ENCODE measurements around the gene STOX2.
"Not testable (repeated sequence)": the region's sequence is repeated elsewhere in the genome, so short reads cannot be mapped to it uniquely, and the experiment has no call there.

The STOX2 gene

DNA sequence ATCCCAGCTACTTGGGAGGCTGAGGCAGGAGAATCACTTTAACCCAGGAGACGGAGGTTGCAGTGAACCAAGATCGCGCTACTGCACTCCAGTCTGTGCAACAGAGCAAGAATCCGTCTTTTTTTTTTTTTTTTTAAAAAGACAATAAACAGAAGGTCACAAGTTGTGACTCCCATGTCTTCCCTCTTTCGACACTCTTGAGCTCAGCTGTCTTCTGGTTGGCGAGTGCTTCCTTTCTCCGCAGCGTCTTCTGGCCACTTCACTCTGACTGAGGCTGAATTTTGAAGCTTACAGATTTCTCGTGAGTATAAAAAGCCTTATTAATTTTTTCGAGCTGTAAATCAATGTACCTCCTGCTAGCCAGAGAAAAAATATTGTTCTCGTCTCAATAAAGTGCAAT lies 124.9 kb downstream of the STOX2 start:
- no peak for DNase-seq

DNA sequence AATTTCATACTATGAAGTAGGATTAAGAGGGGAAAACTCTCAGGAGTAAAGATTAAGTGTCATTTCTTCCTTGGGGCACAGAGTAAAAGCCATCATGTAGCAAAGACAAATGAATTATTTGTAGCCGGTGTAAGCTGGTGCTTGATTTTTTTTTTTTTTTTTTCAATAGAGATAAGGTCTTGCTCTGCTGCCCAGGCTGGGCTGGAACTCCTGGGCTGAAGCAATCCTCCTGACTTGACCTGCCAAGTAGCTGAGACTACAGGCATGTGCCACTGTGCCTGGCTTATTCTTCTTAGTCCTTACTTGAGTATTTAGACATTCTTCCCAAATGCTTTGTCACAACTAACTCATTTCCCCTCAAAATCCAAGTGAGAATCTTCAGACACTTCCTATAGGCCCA lies 125.7 kb downstream of the STOX2 start:
- no peak for DNase-seq

DNA sequence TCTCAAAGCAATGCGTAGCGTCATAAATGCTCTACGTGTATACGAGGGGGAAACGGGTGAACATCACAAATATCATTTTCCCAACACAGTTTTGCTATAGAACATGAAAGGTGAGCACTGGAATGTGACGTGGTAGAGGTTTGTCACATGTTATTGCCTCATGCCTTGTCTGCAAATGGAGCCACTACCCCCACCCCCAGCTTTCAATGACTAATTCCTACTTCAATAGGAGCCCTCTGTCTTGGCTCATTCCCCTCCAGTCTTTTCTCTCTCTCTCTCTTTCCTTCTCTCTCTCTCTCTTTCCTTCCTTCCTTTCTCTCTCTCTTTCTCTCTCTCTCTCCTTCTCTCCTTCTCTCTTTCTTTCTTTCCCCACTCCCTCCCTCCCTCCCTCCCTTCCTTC lies 127.0 kb downstream of the STOX2 start:
- no peak for DNase-seq

DNA sequence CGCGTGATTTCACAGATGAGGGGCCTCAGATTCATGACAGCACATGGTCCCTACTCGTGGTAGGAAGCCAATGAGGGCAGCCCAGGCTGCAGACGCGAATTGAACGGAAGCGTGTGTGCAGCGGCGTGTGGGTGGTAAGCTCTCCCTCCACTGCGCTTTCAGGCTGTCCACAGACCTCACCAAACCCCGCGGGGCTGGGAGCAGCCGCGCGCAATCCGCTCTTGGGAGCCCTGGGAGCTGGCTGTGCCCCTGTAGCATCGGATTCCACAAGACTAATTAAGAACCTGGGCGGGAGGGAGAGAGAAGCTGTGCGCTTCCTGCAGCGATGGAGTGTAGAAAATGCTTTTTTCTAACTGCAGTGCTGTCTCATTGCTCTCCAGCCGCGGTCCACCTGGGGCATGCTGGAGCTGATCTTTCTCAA lies 134.9 kb downstream of the STOX2 start:
- DNase-seq: no peak

DNA sequence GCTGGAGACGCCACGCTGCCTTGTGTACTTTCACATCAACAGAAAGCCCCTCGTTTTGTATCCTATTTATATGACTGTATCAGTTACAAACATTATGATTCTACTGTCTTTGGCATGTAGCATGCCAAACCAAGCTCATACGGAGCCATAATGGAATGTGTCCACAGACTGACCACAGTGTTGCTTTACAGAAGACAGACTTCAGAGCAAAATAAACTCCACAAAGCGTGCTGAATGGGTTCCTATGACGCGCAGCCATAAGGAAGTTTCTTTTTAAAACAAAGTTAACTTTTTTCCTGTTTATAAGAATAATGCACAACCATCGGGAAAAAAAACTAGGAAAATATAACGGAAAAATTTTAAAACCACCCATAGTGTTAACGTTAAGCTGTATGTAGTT lies 136.0 kb downstream of the STOX2 start:
- DNase-seq: no peak

DNA sequence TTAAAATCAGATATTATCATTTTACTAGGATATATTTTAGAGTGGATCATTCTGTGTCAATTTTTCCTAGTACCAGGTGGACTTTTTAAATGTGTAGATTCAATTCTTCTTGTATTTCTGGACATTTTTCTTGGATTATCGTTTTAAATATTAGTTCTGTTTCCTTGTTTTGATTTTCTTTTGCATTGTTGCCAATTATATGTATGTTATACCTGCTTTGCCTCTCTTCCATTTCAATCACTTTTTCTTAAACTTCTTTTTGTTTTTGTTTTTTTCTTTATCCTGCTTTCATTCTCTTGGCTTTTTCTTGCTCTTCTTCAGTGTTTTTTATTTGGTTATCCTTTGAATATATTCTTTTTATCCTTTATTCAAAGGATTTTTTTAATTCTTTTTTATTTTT lies 141.0 kb downstream of the STOX2 start:
- no peak for DNase-seq

DNA sequence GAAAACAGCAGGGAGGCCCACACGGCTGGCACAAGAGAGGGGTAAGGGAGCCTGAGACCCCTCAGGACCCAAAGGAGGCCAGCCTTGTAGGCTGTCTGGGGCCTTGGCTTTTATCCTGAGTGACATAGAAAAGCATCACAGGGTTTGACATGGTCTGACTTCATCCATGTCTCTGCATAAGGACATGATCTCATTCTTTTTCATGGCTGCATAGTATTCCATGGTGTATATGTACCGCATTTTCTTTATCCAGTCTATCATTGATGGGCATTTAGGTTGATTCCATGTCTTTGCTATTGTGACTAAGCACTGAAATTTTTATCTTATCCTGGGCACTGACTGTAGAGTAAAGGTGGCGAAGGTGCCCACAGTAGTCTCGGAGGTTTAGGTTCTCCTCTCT lies 146.2 kb downstream of the STOX2 start:
- DNase-seq: not testable (repeated sequence)

DNA sequence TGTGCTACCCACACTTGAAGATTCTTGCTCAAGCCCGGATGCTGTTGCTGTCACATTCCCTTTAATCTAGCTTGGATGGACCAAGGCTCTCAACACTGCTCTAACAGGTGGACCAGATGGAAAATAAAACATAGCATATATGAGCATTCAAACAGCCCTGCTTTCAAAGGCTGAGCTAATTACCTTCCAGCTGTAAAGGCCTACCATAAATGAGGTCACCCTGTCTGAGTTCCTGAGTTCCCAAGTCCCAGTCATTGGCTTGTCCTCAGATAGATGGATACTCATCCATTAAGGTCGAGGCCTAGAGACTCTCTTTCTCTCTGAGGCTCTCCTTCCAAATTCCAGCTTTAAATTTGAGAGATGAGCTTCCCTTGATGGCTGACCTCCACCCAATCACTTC lies 147.5 kb downstream of the STOX2 start:
- no peak for DNase-seq

DNA sequence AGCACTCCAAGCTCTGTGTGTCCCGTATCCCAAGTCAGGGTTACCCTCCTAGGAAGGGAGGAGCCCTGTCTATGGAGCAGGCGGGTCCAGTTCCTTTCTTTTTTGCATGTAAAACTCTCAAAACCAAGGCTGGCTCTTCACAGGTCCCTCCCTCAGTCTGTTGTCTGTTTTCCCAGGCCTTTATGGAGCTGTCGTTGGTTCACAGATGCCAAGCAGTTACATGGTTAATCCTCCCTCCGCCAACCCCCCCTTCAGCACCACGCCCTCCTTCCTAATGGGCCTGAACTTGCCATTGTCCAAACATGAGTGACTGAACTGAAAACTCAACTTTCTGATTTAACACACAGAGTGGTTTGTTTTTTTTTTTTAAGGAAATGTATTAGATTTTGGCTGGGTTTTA lies 148.3 kb downstream of the STOX2 start:
- no peak for DNase-seq

DNA sequence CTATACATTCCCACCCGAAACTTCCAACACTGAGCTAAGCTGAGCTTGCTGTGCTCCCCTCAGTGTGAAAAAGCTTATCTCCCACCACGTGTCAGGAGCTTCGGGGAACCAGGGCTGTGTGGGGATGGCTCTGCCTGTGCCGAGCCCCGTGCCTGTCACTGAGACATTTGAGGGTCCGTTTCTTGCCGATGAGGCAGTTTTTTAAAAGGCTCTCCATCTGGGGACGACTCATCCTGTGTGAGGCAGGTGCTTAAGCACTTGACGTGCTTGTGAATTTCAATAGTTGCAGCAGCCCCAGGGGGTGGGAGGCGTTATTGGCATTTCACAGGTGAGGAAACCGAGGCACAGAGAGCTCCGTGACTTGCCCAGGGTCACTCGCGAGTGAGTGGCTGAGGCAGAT lies 151.8 kb downstream of the STOX2 start:
- no peak for DNase-seq

DNA sequence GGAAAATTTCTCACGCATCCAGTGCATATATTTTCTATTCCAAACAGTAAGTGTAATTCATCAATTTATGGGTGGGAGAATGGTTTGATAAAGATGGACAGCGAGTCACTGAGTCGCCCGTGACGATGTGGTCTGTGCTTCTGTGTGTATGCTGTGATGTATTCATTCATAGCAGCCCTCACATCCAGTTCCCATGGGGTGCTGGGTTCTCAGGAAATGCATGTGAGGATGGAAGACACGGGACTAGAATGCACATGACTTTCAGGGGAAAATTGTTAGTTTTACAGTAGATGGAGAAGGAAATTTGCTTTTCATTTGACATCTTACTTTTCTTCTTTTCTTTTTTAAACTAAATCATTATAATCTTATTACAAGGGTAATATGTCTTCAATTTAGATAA lies 152.9 kb downstream of the STOX2 start:
- DNase-seq: no peak

DNA sequence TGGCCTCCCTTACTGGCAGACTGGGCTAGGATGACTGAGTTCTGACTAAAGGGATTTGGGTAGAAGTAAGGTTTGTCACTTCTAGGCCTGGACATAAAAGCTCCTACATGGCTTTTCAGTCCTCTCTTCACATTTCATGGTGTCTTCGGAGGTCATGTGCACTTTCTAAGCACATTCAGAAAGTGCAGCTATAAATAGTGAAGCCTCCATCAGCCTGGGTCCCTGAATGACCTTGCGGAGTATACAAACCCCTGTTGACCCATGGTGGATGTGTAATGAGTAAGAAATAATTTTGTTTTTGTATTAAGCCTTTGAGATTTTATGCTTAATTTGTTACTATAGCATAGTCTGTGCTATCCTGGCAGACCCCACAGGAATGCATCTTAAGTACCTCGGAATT lies 154.0 kb downstream of the STOX2 start:
- DNase-seq: no peak

DNA sequence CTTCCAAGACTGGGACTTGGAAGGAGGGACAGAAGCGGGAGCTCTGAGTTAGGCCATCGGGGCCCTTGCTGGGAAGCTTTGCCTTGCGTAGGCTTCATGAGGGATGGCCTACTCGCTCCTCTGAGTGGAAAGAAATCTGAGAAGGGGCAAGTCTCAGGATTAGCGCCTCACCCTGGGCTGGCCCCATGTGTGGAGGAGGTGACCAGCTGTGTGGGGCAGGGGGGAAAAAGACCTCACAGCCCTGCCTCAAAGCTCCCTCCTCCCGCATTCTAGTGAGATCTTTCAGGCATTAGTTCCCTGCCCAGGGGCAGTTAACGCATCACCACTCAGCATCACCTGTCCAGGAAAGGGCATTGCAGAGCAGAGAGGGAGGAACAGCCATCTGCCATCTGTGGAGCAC lies 156.5 kb downstream of the STOX2 start:
- DNase-seq: no peak

DNA sequence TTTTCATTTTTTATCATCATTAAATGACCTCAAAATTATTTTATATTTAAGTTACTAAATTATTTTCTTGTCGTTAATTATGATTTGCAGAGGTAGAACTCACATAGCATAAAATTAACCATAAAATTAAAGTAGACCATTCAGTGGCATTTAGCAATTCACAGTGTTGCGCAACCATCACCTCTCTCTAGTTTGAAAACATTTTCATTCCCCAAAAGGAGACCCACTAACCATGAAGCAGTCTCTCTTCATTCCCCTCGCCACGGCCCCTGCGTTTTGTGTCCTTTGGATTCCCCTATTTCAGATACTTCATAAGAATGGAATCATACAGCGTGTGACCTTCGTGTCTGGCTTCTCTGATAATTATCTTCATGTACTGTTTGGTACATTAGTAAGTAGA lies 157.7 kb downstream of the STOX2 start:
- DNase-seq: no peak

DNA sequence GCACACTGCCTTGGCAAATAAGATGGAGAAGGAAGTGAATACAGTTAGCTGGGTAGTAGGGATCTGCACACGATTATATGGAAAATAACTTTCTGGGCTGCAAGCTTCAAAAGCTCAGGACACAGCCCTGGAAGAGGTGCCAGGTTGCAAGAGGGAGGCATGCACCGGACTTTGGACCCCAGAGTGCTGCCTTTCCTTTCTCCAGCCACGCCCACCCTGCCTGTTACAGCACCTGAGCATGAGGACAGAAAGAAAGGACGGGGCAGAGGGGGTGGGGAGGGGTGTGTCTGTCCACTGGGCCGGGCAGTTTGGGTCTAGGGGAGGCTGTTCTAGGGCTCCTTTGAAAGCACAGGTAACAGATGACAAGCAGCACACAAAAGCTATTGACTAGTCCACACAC lies 159.8 kb downstream of the STOX2 start:
- no peak for DNase-seq

DNA sequence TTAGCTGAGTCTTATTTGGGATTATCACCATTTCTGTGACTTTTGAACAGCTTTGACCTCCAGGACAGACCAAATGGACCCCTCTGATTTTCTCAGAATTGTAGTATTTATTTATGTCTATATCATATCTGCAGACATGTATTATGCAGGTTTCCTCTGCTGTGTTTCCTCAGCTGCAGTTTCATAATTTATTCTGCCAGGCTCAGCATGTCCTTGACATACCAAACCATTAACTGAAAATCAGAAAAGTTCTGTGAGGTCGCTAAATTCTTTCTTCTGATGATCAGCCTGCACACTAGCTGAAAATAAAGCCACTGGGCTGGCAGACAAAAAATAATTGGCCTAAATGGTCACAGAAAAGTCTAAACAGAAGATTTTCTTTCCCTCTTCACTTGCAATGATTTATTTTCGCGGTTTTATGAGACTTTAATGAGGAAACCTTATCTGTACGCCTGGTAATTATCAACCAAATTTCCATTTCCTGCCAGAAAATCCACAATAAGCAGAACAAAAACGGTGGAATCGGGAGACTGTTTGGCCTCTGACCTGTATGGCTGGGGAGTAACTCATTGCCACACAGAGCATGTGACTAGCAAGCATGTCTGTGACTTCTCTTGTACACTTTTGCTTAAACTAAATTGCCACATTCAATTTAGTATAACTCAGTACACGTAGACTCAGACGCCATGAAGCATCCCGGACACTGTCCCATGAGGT lies 161.6 kb downstream of the STOX2 start:
- no peak for DNase-seq

DNA sequence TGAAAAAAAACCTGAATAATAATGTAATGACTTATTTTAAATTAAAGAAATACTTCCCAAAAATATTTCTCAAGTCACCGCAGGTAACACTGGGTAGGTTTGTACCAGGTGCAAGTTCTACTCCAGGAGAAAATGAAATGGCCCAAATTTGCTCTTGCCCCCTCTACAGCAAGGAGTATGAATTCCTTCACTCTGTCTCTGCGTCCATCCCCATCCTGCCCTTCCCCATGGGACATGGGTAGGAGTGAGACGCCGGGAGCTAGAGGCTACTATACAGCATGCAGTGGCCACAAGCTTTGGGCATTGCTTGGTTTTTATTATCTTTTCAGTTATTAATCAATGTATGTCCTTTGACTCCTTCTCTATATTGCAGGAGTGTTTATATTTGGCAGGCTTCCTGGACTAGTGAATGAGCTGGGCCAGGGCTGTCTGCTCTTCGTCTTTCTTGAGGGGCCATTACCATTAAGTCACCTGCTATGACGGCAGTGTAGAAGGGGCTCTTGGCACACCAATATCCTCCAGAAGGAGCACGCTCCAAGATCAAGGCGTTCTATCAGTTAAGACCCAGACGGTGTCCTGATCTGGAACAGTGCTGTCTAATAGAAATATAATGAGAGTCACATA lies 162.9 kb downstream of the STOX2 start:
- DNase-seq: no peak

Measured in hippocampal formation (tissue), 2 donors.